PFSK-1 (cell line): ENCODE measurements around the gene CASP5.

Source experiments
- POLR2AphosphoS5 ChIP-seq: IDR thresholded peaks from 2 replicates; pipeline ENCODE4 v1.6.1; 2012; ENCODE audit warnings: low read depth, mild to moderate bottlenecking, control low read depth, low read length, moderate library complexity
- SIN3A ChIP-seq: IDR thresholded peaks from 2 replicates; pipeline ENCODE4 v1.6.1; 2012; ENCODE audit warnings: mild to moderate bottlenecking, low read length, moderate library complexity, borderline replicate concordance; ENCODE audit not compliant: insufficient read depth
- TAF1 ChIP-seq: IDR thresholded peaks from 2 replicates; pipeline ENCODE4 v1.6.1; 2012; ENCODE audit warnings: low read length, control low read depth, borderline replicate concordance; ENCODE audit not compliant: insufficient read depth
- TF ChIP-seq, protein P1 (sequence below), 2 experiments: IDR thresholded peaks; 2 replicates each; pipeline versions ENCODE4 v1.6.1 to v1.8.0; 2011 to 2012; ENCODE audit warnings: low read depth in 2 of 2, low read length in 2 of 2, control low read depth in 1 of 2, inconsistent platforms in 1 of 2, mild to moderate bottlenecking in 1 of 2, moderate library complexity in 1 of 2; ENCODE audit not compliant: insufficient read depth in 1 of 2

- no peak for TF ChIP-seq TAF1
- no peak for TF ChIP-seq SIN3A
- no peak for TF ChIP-seq POLR2AphosphoS5
- TF ChIP-seq, protein P1, sequence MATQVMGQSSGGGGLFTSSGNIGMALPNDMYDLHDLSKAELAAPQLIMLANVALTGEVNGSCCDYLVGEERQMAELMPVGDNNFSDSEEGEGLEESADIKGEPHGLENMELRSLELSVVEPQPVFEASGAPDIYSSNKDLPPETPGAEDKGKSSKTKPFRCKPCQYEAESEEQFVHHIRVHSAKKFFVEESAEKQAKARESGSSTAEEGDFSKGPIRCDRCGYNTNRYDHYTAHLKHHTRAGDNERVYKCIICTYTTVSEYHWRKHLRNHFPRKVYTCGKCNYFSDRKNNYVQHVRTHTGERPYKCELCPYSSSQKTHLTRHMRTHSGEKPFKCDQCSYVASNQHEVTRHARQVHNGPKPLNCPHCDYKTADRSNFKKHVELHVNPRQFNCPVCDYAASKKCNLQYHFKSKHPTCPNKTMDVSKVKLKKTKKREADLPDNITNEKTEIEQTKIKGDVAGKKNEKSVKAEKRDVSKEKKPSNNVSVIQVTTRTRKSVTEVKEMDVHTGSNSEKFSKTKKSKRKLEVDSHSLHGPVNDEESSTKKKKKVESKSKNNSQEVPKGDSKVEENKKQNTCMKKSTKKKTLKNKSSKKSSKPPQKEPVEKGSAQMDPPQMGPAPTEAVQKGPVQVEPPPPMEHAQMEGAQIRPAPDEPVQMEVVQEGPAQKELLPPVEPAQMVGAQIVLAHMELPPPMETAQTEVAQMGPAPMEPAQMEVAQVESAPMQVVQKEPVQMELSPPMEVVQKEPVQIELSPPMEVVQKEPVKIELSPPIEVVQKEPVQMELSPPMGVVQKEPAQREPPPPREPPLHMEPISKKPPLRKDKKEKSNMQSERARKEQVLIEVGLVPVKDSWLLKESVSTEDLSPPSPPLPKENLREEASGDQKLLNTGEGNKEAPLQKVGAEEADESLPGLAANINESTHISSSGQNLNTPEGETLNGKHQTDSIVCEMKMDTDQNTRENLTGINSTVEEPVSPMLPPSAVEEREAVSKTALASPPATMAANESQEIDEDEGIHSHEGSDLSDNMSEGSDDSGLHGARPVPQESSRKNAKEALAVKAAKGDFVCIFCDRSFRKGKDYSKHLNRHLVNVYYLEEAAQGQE (IDR thresholded peaks at IDR 0.05; ENCODE audit: insufficient read depth in 1 of 2, low read depth in 2 of 2, low read length in 2 of 2) = no peak
These were observed 12.0 kb upstream of the CASP5 start, which contains the start of gene CASP1 for GRCh38 chr11:105034813-105035620.
